SU-DHL-6 (cell line): ENCODE results near the gene MAST2.

Source experiments
- EZH2phosphoT487 ChIP-seq: fragments of 200-600 bp; sonication (generic), shearing (Covaris generic); conservative IDR thresholded peaks from 2 replicates; pipeline ENCODE4 v1.6.1; 2018; ENCODE audit warnings: mild to moderate bottlenecking, antibody characterized with exemption, low read length, moderate library complexity, mixed read lengths
- TF ChIP-seq, protein P1 (sequence below): fragments of 200-600 bp; sonication (generic); IDR thresholded peaks from one replicate; pipeline ENCODE4 v1.5.1; 2017; ENCODE audit warnings: antibody characterized with exemption, mild to moderate bottlenecking, low read length, moderate library complexity; ENCODE audit not compliant: insufficient read depth, poor library complexity, severe bottlenecking

- TF ChIP-seq, protein P1, sequence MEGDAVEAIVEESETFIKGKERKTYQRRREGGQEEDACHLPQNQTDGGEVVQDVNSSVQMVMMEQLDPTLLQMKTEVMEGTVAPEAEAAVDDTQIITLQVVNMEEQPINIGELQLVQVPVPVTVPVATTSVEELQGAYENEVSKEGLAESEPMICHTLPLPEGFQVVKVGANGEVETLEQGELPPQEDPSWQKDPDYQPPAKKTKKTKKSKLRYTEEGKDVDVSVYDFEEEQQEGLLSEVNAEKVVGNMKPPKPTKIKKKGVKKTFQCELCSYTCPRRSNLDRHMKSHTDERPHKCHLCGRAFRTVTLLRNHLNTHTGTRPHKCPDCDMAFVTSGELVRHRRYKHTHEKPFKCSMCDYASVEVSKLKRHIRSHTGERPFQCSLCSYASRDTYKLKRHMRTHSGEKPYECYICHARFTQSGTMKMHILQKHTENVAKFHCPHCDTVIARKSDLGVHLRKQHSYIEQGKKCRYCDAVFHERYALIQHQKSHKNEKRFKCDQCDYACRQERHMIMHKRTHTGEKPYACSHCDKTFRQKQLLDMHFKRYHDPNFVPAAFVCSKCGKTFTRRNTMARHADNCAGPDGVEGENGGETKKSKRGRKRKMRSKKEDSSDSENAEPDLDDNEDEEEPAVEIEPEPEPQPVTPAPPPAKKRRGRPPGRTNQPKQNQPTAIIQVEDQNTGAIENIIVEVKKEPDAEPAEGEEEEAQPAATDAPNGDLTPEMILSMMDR: no peak
- no peak for TF ChIP-seq EZH2phosphoT487
Measured at GRCh38 chr1:45862008-45862407, 58.6 kb downstream of the MAST2 start.
